Caco-2 (cell line): ENCODE data around the gene PSMD9. TPM values are rescaled to one million over a fixed set of nuclear protein-coding genes. Genes with fewer than 3 reads are reported as not detected.

Experiments
- BruUV-seq: library from RNA; stranded (reverse); fragments of 400-500 nt; replicated peaks from 2 replicates; lab custom pipeline; 2021; lab: Mats Ljungman, UMichigan
- CTCF ChIA-PET: fragments of 300-600 bp; sonication (Branson Sonifier 250); formaldehyde crosslinking; loops from one replicate; lab custom pipeline; 2022; ENCODE audit warnings: antibody characterized with exemption; lab: Charles Lee
- POLR2A ChIA-PET: fragments of 300-600 bp; sonication (Branson Sonifier 250); formaldehyde crosslinking; loops from one replicate; lab custom pipeline; 2022; ENCODE audit warnings: antibody characterized with exemption; lab: Charles Lee
- DNase-seq, 2 experiments: peaks; one replicate each; pipeline versions ENCODE4 v3.0.0 to v3.0.0-alpha.2; 2020 to 2022
- H3K27me3 ChIP-seq: replicated peaks from 2 replicates; pipeline ENCODE4 v1.6.0; 2011; ENCODE audit warnings: low read length; ENCODE audit not compliant: control insufficient read depth, insufficient read depth
- H3K36me3 ChIP-seq: 2 replicates; pipeline ENCODE4 v1.5.1; 2011; ENCODE audit warnings: low read length; ENCODE audit not compliant: control insufficient read depth, insufficient read depth
- H3K4me1 ChIP-seq: fragments of 250-450 bp; sonication (Bioruptor Pico); 2 replicates; pipeline ENCODE4 v1.5.1; 2020; ENCODE audit warnings: mild to moderate bottlenecking
- H3K4me3 ChIP-seq: 2 replicates; pipeline ENCODE4 v1.5.1; 2011; ENCODE audit warnings: low read depth, mild to moderate bottlenecking, control low read depth, low read length
- H3K9me3 ChIP-seq: fragments of 250-450 bp; sonication (Bioruptor Pico); 2 replicates; pipeline ENCODE4 v1.5.1; 2020; ENCODE audit warnings: mild to moderate bottlenecking, moderate library complexity
- H3K27ac Mint-ChIP-seq: one replicate; pipeline ENCODE4 v1.8.0; 2022; ENCODE audit warnings: mixed read lengths; ENCODE audit not compliant: unreplicated experiment
- H3K27me3 Mint-ChIP-seq: one replicate; pipeline ENCODE4 v1.8.0; 2022; ENCODE audit warnings: mixed read lengths; ENCODE audit not compliant: insufficient read depth, unreplicated experiment
- H3K36me3 Mint-ChIP-seq: one replicate; pipeline ENCODE4 v1.8.0; 2022; ENCODE audit warnings: mild to moderate bottlenecking, mixed read lengths; ENCODE audit not compliant: insufficient read depth, unreplicated experiment
- H3K4me1 Mint-ChIP-seq: one replicate; pipeline ENCODE4 v1.8.0; 2022; ENCODE audit warnings: low read depth, mixed read lengths; ENCODE audit not compliant: unreplicated experiment
- H3K4me3 Mint-ChIP-seq: one replicate; pipeline ENCODE4 v1.8.0; 2022; ENCODE audit warnings: mild to moderate bottlenecking, moderate library complexity, mixed read lengths; ENCODE audit not compliant: unreplicated experiment
- H3K9me3 Mint-ChIP-seq: one replicate; pipeline ENCODE4 v1.8.0; 2022; ENCODE audit warnings: mixed read lengths; ENCODE audit not compliant: unreplicated experiment
- CTCF ChIP-seq, 2 experiments: fragments of 200-600 bp in 1 of 2; IDR thresholded peaks; 1 replicate in 1 of 2; 2 replicates in 1 of 2; pipeline versions ENCODE4 v1.5.1 to v1.8.0; 2011 to 2022; ENCODE audit warnings: antibody characterized with exemption in 1 of 2, control low read depth in 1 of 2, inconsistent platforms in 1 of 2, low read depth in 1 of 2, low read length in 1 of 2, mild to moderate bottlenecking in 1 of 2, moderate library complexity in 1 of 2; ENCODE audit not compliant: insufficient read depth in 1 of 2, severe bottlenecking in 1 of 2, unreplicated experiment in 1 of 2
- intact Hi-C: fragments of 100-400 bp; cut with micrococcal nuclease; formaldehyde crosslinking; loops from one replicate; pipeline ENCODE4 v1.10.0; 2022; ENCODE audit not compliant: unreplicated experiment
- total RNA-seq: library from RNA; stranded (reverse); gene quantifications from 2 replicates; pipeline ENCODE4 v1.2.3, GENCODE V29; 2022

Gene PSMD9
- total RNA-seq, 1 experiment from 2014 or later: 53.0 TPM

- H3K4me1 Mint-ChIP-seq: peaks cover 6% of the 10 kb centered on the region
These were observed 76.4 kb downstream of the PSMD9 start for GRCh38 chr12:121964813-121965643.

GRCh38 chr12:121966959-121967358 lies 78.4 kb downstream of the PSMD9 start:
- Mint-ChIP-seq H3K27me3 (no peaks in the 10 kb centered on the region), H3K36me3 (peaks cover under 1% of the 10 kb centered on the region), H3K9me3 (no peaks in the 10 kb centered on the region), H3K4me3 (no peak overlapping the region), H3K4me1 (peaks cover 6% of the 10 kb centered on the region), H3K27ac (no peak overlapping the region)
- DNase-seq: no peak
- Histone ChIP-seq H3K4me3 (no peak overlapping the region), H3K27me3 (no peaks in the 10 kb centered on the region), H3K4me1 (no peaks in the 10 kb centered on the region), H3K9me3 (no peaks in the 10 kb centered on the region), H3K36me3 (no peaks in the 10 kb centered on the region)
- BruUV-seq: no TSS peak
- intact Hi-C loops: no loop called here
- POLR2A ChIA-PET: no interaction called here
- CTCF ChIA-PET: no interaction called here
- no peak for TF ChIP-seq CTCF (IDR thresholded peaks at IDR 0.05; ENCODE audit: insufficient read depth in 1 of 2, low read depth in 1 of 2, low read length in 1 of 2, severe bottlenecking in 1 of 2, unreplicated experiment in 1 of 2)

More at GRCh38 chr12:121964813-121965643, 76.4 kb downstream of the PSMD9 start:
- Mint-ChIP-seq H3K4me3 (no peak overlapping the region), H3K27ac (no peak overlapping the region), H3K9me3 (no peaks in the 10 kb centered on the region), H3K36me3 (no peaks in the 10 kb centered on the region), H3K27me3 (no peaks in the 10 kb centered on the region)
- no peaks in the 10 kb centered on the region for H3K36me3 ChIP-seq
- TF ChIP-seq CTCF (IDR thresholded peaks at IDR 0.05; ENCODE audit: insufficient read depth in 1 of 2, low read depth in 1 of 2, low read length in 1 of 2, severe bottlenecking in 1 of 2, unreplicated experiment in 1 of 2): no peak
- BruUV-seq: no TSS peak
- H3K4me1 ChIP-seq: no peaks in the 10 kb centered on the region
- H3K9me3 ChIP-seq: no peaks in the 10 kb centered on the region
- ChIA-PET POLR2A (no interaction called here), CTCF (no interaction called here)
- H3K4me3 ChIP-seq: no peak overlapping the region
- no peaks in the 10 kb centered on the region for H3K27me3 ChIP-seq
- DNase-seq: no peak
- intact Hi-C loops: no loop called here

Other genes with a start within 250 kb of the PSMD9 start
- 21.8 and 36.5 TPM in 2 replicates for gene MORN3, start 219.1 kb upstream of the PSMD9 start, total RNA-seq
- 15.5 and 15.9 TPM in 2 replicates for gene TMEM120B, start 176.0 kb upstream of the PSMD9 start, total RNA-seq
- 33.8 and 36.7 TPM in 2 replicates for gene RHOF, start 95.1 kb upstream of the PSMD9 start, total RNA-seq
- 16.8 and 17.6 TPM in 2 replicates for gene SETD1B, start 84.8 kb upstream of the PSMD9 start, total RNA-seq
- gene HPD, start 29.9 kb upstream of the PSMD9 start, total RNA-seq: 0.20 TPM in 1 of 2 replicates, not detected in the other
- gene CFAP251, start 29.8 kb downstream of the PSMD9 start, total RNA-seq: 1.2 and 1.5 TPM in 2 replicates
- 13.0 and 15.5 TPM in 2 replicates for gene BCL7A, start 133.1 kb downstream of the PSMD9 start, total RNA-seq
- gene MLXIP, start 190.0 kb downstream of the PSMD9 start, total RNA-seq: 51.3 and 54.5 TPM in 2 replicates